Panc1 (cell line): Measurements from ENCODE around the gene FAF1.

Experiments
- CTCF ChIP-seq: fragments of 450-650 bp; IDR thresholded peaks from 2 replicates; pipeline ENCODE4 v1.5.1; 2017; ENCODE audit warnings: mild to moderate bottlenecking
- POLR2AphosphoS5 ChIP-seq: IDR thresholded peaks from 2 replicates; pipeline ENCODE4 v1.6.1; 2012; ENCODE audit warnings: mild to moderate bottlenecking, low read depth, low read length, moderate library complexity
- REST ChIP-seq, 2 experiments: IDR thresholded peaks; 2 replicates each; pipeline ENCODE4 v1.6.1; 2011 to 2012; ENCODE audit warnings: low read depth in 2 of 2, control low read depth in 1 of 2, low read length in 1 of 2, mild to moderate bottlenecking in 1 of 2, moderate library complexity in 1 of 2; ENCODE audit not compliant: insufficient read depth in 1 of 2
- SIN3A ChIP-seq: IDR thresholded peaks from 2 replicates; pipeline ENCODE4 v1.6.1; 2012; ENCODE audit warnings: low read depth, mild to moderate bottlenecking, low read length, moderate library complexity, borderline replicate concordance; ENCODE audit not compliant: insufficient read depth
- TCF7L2 ChIP-seq: IDR thresholded peaks from 2 replicates; pipeline ENCODE4 v1.6.1; 2011; ENCODE audit warnings: mild to moderate bottlenecking, low read depth, low read length, inconsistent platforms

- no peak for TF ChIP-seq CTCF
- no peak for TF ChIP-seq REST (IDR thresholded peaks at IDR 0.05; ENCODE audit: insufficient read depth in 1 of 2, low read depth in 2 of 2, low read length in 1 of 2)
- TF ChIP-seq POLR2AphosphoS5, result no peak
- TF ChIP-seq TCF7L2, result no peak
- TF ChIP-seq SIN3A, result no peak
These were observed 512.1 kb downstream of the FAF1 start for GRCh38 chr1:50447961-50448360.
